Prostate gland (tissue), 2 donors: ENCODE measurements around the gene NR6A1.

ENCODE experiments used
- CTCF ChIP-seq, 4 experiments: fragments of 200-600 bp in 2 of 4; fragments of 450-650 bp in 2 of 4; sonication (generic) in 2 of 4; IDR thresholded peaks; 1 replicate in 3 of 4; 2 replicates in 1 of 4; pipeline ENCODE4 v1.5.1; 2016 to 2019; ENCODE audit warnings: antibody characterized with exemption in 4 of 4, mild to moderate bottlenecking in 2 of 4, moderate library complexity in 2 of 4
- POLR2AphosphoS5 ChIP-seq: sonication (generic); formaldehyde crosslinking; IDR thresholded peaks from one replicate; pipeline ENCODE4 v1.6.1; 2017; ENCODE audit warnings: antibody characterized with exemption

DNA sequence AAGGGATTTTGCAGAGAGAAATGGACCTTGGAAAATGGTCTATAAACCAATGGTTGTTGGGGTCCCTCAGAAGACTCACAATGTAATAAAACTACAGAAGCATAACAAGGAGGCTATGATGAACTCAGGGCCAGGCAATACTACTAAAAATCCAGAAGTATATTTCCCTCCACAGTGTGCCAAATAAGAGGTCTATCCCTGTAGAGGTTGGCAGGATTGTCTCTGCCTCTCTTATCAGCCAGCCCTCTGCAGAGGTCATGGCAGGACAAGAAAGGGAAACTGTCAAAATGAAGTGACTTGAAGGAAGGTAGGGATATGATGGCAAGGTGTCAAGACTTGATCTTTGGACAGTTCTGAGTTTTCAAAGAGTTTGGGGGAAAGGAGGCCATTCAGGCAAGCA lies 148.2 kb downstream of the NR6A1 start:
- no peak for TF ChIP-seq CTCF (IDR thresholded peaks at IDR 0.05)
- TF ChIP-seq POLR2AphosphoS5 = no peak
